AG04449 (cell line): ENCODE data around the gene PMEPA1.

Experiments used
- CTCF ChIA-PET: fragments of 350-600 bp; formaldehyde crosslinking; extraction: SDS; loops from one replicate; lab custom pipeline; 2021; ENCODE audit warnings: antibody characterized with exemption; lab: Yijun Ruan, JAX
- POLR2A ChIA-PET: fragments of 400-600, 350-600 bp; formaldehyde crosslinking; extraction: SDS; loops from one replicate; lab custom pipeline; 2020; ENCODE audit warnings: antibody characterized with exemption, inconsistent platforms; lab: Yijun Ruan, JAX
- DNase-seq: peaks from one replicate; pipeline ENCODE4 v3.0.0-alpha.2; 2010; ENCODE audit warnings: low read depth, low spot score
- H3K4me3 ChIP-seq: 2 replicates; pipeline ENCODE4 v1.5.1; 2011; ENCODE audit warnings: low read depth, mild to moderate bottlenecking, control low read depth, low read length
- CTCF ChIP-seq: IDR thresholded peaks from one replicate; pipeline ENCODE4 v1.5.1; 2011; ENCODE audit warnings: mild to moderate bottlenecking, moderate library complexity, low read length, control low read depth, inconsistent platforms; ENCODE audit not compliant: insufficient read depth; ENCODE audit errors: missing control alignments

The PMEPA1 gene

GRCh38 chr20:57663241-57663640 lies 46.6 kb downstream of the PMEPA1 start:
- CTCF ChIA-PET = no interaction called here
- no peak for DNase-seq
- POLR2A ChIA-PET = no interaction called here
- no peak for TF ChIP-seq CTCF
- no peak overlapping the region for H3K4me3 ChIP-seq

GRCh38 chr20:57662456-57663240 lies 47.2 kb downstream of the PMEPA1 start:
- ChIA-PET POLR2A (no interaction called here), CTCF (no interaction called here)
- DNase-seq = no peak

GRCh38 chr20:57661746-57662455 lies 47.9 kb downstream of the PMEPA1 start:
- no peak for DNase-seq
- CTCF ChIA-PET = no interaction called here
- POLR2A ChIA-PET = no interaction called here
- TF ChIP-seq CTCF = no peak
- H3K4me3 ChIP-seq = no peak overlapping the region

More at GRCh38 chr20:57662456-57663240, 47.2 kb downstream of the PMEPA1 start:
- H3K4me3 ChIP-seq = no peak overlapping the region
- no peak for TF ChIP-seq CTCF

- no peak overlapping the region for H3K4me3 ChIP-seq
- ChIA-PET CTCF (no interaction called here), POLR2A (no interaction called here)
- no peak for DNase-seq
- no peak for TF ChIP-seq CTCF
Observed at GRCh38 chr20:57660922-57661745, 48.7 kb downstream of the PMEPA1 start.

- CTCF ChIA-PET = interaction anchor here (1.1 to 1.5 kb wide), 2 partner anchors 12 to 427 kb away, joined by 3 to 6 read pairs; no protein-coding TSS in a partner anchor
- POLR2A ChIA-PET = no interaction called here
Observed at GRCh38 chr20:57660181-57660921, 49.5 kb downstream of the PMEPA1 start.

More at GRCh38 chr20:57660181-57660921, 49.5 kb downstream of the PMEPA1 start:
- no peak overlapping the region for H3K4me3 ChIP-seq
- TF ChIP-seq CTCF = no peak
- DNase-seq = no peak
